ENCODE data around the gene TNRC18. TPM values are rescaled to one million over a fixed set of nuclear protein-coding genes. Genes with fewer than 3 reads are reported as not detected.

Gene TNRC18
- total and polyA plus RNA-seq, 2 donors (not counting 1 experiment from before 2014, with no cell fraction given), result 17.8 to 75.0 TPM

- Histone ChIP-seq H3K27me3 (replicated peaks in 1 of 4; ENCODE audit: control extremely low read depth in 1 of 4, control insufficient read depth in 3 of 4, insufficient read depth in 4 of 4, low read length in 3 of 4) (peaks cover 0 to 28% (median 8%) of the 10 kb centered on the region in 4 experiments), H3K4me3 (ENCODE audit: control extremely low read depth in 1 of 5, extremely low read depth in 1 of 5, insufficient read depth in 1 of 5, low read depth in 2 of 5, low read length in 4 of 5) (no peak overlapping the region), H3K4me1 (ENCODE audit: control insufficient read depth in 2 of 2, insufficient read depth in 2 of 2, low read length in 2 of 2) (peaks cover 0 to 3% of the 10 kb centered on the region in 2 donors), H4K20me1 (ENCODE audit: control insufficient read depth, insufficient read depth, low read length, poor library complexity, severe bottlenecking) (no peaks in the 10 kb centered on the region), H3K27ac (ENCODE audit: low read length in 2 of 2) (no peak overlapping the region), H3K9ac (ENCODE audit: low read length) (no peak overlapping the region), H3K79me2 (ENCODE audit: control insufficient read depth, insufficient read depth, low read length) (no peaks in the 10 kb centered on the region), H3K9me3 (ENCODE audit: control extremely low read depth in 1 of 3, control insufficient read depth in 2 of 3, insufficient read depth in 1 of 3, low read length in 2 of 3) (peaks cover 0 to 2% (median 0%) of the 10 kb centered on the region in 3 donors), H3K4me2 (replicated peaks; ENCODE audit: low read depth, low read length, poor library complexity, severe bottlenecking) (no peak overlapping the region), H2AFZ (ENCODE audit: insufficient read depth, low read depth, low read length, poor library complexity, severe bottlenecking) (no peak overlapping the region), H3K36me3 (replicated peaks in 1 of 2; ENCODE audit: control extremely low read depth in 1 of 2, control insufficient read depth in 1 of 2, extremely low read depth in 1 of 2, insufficient read depth in 2 of 2, low read length in 1 of 2) (no peaks in the 10 kb centered on the region)
- CTCF ChIA-PET, result no interaction called here
- intact Hi-C loops (cut with micrococcal nuclease), result no loop called here
- no peak for TF ChIP-seq CTCF (IDR thresholded peaks at IDR 0.05)
- no peak for TF ChIP-seq EZH2 (IDR thresholded peaks at IDR 0.05; ENCODE audit: borderline replicate concordance, insufficient read depth, low read depth, low read length, poor library complexity, severe bottlenecking)
- H3K27me3 Mint-ChIP-seq, result peaks cover 29% of the 10 kb centered on the region
- H3K4me1 Mint-ChIP-seq, result peaks cover under 1% of the 10 kb centered on the region
- H3K4me3 Mint-ChIP-seq, result no peak overlapping the region
- DNase-seq (no peak), ATAC-seq (ENCODE audit: low read depth) (no peak)
- H3K9me3 Mint-ChIP-seq (ENCODE audit: insufficient read depth), result no peaks in the 10 kb centered on the region
- H3K27ac Mint-ChIP-seq, result peak overlapping the region; percentile 2
- POLR2A ChIA-PET, result no interaction called here
- WGBS (ENCODE audit: insufficient coverage), result 60% methylated on average over 5 of the region's 6 CpGs
These were observed 10.2 kb downstream of the TNRC18 start for GRCh38 chr7:5413449-5413786.

GRCh38 chr7:5408777-5409176 lies 14.9 kb downstream of the TNRC18 start:
- no peaks in the 10 kb centered on the region for H4K20me1 ChIP-seq (ENCODE audit: control insufficient read depth, insufficient read depth, low read length, poor library complexity, severe bottlenecking)

More at GRCh38 chr7:5408777-5409176, 14.9 kb downstream of the TNRC18 start:
- TF ChIP-seq EZH2 (IDR thresholded peaks at IDR 0.05; ENCODE audit: borderline replicate concordance, insufficient read depth, low read depth, low read length, poor library complexity, severe bottlenecking) (no peak), CTCF (IDR thresholded peaks at IDR 0.05) (no peak)
- Mint-ChIP-seq H3K27me3 (peaks cover 21% of the 10 kb centered on the region), H3K4me3 (no peak overlapping the region), H3K9me3 (ENCODE audit: insufficient read depth) (no peaks in the 10 kb centered on the region), H3K4me1 (no peaks in the 10 kb centered on the region), H3K27ac (no peak overlapping the region)
- WGBS (ENCODE audit: insufficient coverage), result 92% methylated on average over 3 of the region's 4 CpGs
- no peak overlapping the region for H3K4me3 ChIP-seq (ENCODE audit: control extremely low read depth in 1 of 5, extremely low read depth in 1 of 5, insufficient read depth in 1 of 5, low read depth in 2 of 5, low read length in 4 of 5)
- DNase-seq, result no peak
- no peaks in the 10 kb centered on the region for H3K4me1 ChIP-seq (ENCODE audit: control insufficient read depth in 2 of 2, insufficient read depth in 2 of 2, low read length in 2 of 2)
- H3K9me3 ChIP-seq (ENCODE audit: control extremely low read depth in 1 of 3, control insufficient read depth in 2 of 3, insufficient read depth in 1 of 3, low read length in 2 of 3), result no peaks in the 10 kb centered on the region
- H3K27me3 ChIP-seq (replicated peaks in 1 of 4; ENCODE audit: control extremely low read depth in 1 of 4, control insufficient read depth in 3 of 4, insufficient read depth in 4 of 4, low read length in 3 of 4), result peaks cover 0 to 21% (median 2%) of the 10 kb centered on the region in 4 experiments
- no peaks in the 10 kb centered on the region for H3K79me2 ChIP-seq (ENCODE audit: control insufficient read depth, insufficient read depth, low read length)
- no peak for ATAC-seq (ENCODE audit: low read depth)
- H3K9ac ChIP-seq (ENCODE audit: low read length), result no peak overlapping the region
- no peak overlapping the region for H2AFZ ChIP-seq (ENCODE audit: insufficient read depth, low read depth, low read length, poor library complexity, severe bottlenecking)
- no peak overlapping the region for H3K27ac ChIP-seq (ENCODE audit: low read length in 2 of 2)
- intact Hi-C loops (cut with micrococcal nuclease), result no loop called here
- no peaks in the 10 kb centered on the region for H3K36me3 ChIP-seq (replicated peaks in 1 of 2; ENCODE audit: control extremely low read depth in 1 of 2, control insufficient read depth in 1 of 2, extremely low read depth in 1 of 2, insufficient read depth in 2 of 2, low read length in 1 of 2)
- CTCF ChIA-PET, result interaction anchor here (0.7 kb wide), 2 partner anchors 284 to 851 kb away, joined by 5 to 6 read pairs; no protein-coding TSS in a partner anchor
- POLR2A ChIA-PET, result no interaction called here
- H3K4me2 ChIP-seq (replicated peaks; ENCODE audit: low read depth, low read length, poor library complexity, severe bottlenecking), result no peak overlapping the region

All from B cell (primary cell).